Activated CD8-positive, alpha-beta memory T cell treated with anti-CD3 and anti-CD28 coated beads, Interleukin-2, amount 50 U/mL, for 4 hours (primary cell): Measurements from ENCODE around the gene HOXD1.

Source experiments
- DNase-seq: peaks from one replicate; pipeline ENCODE4 v3.0.0-alpha.2; 2020

HOXD1 gene

DNA sequence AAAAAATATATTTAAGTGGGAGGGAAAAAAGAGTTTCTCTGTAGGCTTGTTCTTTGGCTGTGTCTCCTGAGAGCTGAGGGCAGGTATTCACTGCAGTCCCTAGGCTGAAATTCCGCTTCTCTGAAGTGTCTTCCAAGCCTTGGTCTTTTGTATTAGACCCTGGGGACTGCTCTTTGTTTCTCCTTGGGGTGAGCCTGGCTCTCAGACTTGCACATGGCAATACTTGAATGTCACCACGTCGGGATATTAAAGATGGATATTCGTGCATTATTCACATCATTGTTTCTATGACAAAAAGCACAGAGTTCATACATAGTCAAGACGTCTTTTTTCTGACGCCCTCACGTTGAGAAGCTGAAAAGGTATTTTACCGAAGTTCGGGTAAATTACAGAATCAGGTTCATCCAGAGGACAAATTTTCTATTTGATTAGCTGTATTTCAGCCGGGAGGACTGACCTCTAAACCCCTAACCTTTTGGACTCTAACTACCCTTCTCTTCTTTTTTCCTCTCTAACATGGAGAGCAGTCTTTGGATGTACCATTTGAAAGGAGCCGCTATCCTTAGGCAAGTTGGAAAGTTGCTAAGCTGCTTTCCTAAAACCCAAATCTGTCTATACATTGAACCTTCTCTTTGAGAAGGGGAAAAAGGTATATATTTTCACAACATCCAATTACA lies 33.8 kb upstream of the HOXD1 start:
- DNase-seq, result no peak

- DNase-seq, result no peak
Observed at GRCh38 chr2:176155356-176156044, 33.0 kb upstream of the HOXD1 start.

DNA sequence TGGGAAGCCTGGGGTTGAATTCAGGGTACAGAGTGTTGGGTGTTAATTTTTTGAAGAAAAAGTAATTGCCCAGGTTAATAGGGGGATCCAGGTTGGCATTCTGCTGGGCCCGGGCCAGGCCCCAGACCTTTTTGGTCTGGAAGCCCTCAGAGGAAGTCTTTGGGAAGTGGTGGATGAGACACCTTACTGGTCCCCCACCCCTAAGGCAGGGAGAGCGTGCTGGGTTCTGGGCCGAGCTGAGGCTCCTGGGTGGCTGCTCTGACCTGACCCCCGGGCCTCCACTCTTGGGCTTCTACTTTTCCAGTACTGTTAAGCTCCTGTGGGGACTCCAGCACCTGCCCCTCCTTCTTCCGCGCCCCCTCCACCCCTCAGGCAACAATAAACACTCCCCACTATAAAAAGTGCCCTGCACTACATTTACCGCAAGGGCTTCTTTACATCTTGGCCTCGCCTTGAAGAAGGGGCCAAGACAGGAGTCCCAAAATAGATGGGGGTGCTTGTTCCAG lies 32.1 kb upstream of the HOXD1 start:
- no peak for DNase-seq

- DNase-seq, result no peak
Observed at GRCh38 chr2:176156807-176157498, 31.5 kb upstream of the HOXD1 start, which contains the start of gene HOXD3. TSS of gene HOXD3 (plus strand) at chr2:176157307. CDS start at chr2:176169115, 11,808 bp downstream.

- no peak for DNase-seq
Observed at GRCh38 chr2:176157499-176158185, 30.8 kb upstream of the HOXD1 start.

GRCh38 chr2:176158186-176158591 lies 30.3 kb upstream of the HOXD1 start:
- DNase-seq, result no peak

GRCh38 chr2:176158855-176159662 lies 29.4 kb upstream of the HOXD1 start:
- no peak for DNase-seq

- DNase-seq, result no peak
Observed at GRCh38 chr2:176159663-176160250, 28.7 kb upstream of the HOXD1 start.

- DNase-seq, result no peak
Observed at GRCh38 chr2:176160251-176160985, 28.1 kb upstream of the HOXD1 start.

DNA sequence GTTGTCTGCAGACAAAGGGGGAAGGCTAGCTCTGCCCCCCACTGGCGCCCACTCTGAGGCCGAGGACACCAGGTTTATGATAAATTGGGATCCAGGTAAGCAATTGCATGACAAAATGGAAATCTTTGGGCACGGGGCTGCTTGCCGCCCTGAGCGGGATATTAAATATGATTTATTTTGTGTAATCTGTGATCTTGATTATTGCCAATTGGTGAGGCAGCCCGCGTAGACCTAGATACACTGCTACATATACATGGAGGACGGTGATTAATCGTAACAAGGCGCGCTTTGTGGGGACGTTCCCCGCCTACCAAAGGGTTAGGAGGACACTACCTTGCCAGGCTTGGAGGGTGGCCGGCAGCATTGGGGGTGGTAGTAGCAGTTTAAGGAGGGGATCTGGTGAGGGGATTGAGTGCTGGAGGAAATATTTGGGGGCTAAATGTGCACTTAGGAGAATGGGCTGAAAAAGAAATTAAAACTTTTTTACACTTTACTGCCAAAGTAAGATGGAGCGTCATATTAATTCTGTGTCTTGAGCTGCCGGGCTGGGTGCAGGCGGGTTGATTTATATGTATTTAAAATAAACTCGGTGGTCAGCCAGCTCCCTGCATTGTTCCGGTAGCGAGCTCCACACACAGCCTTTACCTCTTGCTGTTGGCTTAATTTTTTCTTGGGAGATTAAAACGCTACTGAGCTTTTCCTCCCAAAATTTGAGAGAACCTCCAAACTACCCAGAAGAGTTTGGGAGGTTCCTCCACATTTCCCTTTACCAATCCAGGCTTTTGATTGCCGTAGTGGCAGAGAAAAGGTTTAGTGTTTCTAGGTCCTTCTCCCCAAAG lies 27.3 kb upstream of the HOXD1 start:
- DNase-seq, result no peak

DNA sequence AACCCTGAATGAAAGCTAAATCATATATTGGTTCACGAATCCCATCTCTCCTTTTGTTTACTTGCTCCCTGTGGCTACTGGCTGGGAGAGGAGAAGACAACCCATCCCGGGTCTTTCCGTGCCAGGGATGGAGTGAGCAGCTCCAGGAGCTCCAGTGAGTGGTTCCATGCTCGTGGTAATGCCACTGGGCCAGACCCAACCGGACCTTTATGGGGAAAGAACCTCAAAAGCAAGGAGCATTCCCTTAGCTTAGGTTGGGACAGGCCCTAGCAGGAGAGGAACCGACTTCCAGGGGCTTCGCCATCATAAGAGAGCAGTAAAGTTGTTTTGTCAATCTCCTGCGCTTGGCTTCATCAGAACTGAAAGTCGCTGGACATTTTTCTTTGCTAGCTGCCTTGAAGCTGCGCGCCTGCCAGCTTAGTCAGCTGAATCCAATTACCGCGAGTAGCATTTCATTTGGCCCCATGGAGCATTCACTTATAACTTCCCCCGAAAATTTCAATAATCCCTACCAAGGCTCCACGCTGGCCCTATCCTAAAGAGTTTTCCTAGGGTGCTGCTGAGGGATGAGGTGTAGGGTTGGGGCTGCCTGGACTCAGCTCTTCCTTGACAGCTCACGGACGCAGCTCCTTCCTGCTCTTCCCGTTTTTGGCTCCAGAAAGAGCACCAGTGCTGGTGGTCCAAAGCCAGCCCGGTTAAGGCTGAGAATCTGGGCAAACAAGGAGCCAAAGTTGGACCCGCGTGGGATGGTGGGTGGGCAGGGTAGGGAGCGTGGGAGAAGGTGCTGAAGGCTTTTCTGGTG lies 26.4 kb upstream of the HOXD1 start:
- DNase-seq, result no peak

- no peak for DNase-seq
Observed at GRCh38 chr2:176162911-176163671, 25.4 kb upstream of the HOXD1 start.

DNA sequence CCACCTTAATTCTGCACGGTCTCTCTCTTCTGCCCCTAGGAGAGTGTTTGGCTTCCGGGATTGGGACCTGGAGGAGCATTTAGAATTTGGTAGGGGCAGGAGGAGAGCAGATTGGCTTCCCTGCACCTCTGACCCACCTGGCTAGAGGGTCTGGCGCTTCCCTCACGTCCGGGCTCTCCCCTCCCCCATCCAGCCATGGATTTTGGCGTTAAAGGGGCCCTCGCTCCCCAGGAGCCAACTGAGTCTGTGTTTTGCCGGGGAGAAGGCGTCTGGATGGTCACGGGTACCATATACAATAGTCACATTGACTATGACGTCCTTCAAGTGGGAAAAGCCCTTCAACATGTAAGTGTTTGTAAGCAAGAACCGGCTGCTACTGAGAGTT lies 24.8 kb upstream of the HOXD1 start:
- DNase-seq, result no peak

GRCh38 chr2:176164201-176164600 lies 24.3 kb upstream of the HOXD1 start:
- no peak for DNase-seq

DNA sequence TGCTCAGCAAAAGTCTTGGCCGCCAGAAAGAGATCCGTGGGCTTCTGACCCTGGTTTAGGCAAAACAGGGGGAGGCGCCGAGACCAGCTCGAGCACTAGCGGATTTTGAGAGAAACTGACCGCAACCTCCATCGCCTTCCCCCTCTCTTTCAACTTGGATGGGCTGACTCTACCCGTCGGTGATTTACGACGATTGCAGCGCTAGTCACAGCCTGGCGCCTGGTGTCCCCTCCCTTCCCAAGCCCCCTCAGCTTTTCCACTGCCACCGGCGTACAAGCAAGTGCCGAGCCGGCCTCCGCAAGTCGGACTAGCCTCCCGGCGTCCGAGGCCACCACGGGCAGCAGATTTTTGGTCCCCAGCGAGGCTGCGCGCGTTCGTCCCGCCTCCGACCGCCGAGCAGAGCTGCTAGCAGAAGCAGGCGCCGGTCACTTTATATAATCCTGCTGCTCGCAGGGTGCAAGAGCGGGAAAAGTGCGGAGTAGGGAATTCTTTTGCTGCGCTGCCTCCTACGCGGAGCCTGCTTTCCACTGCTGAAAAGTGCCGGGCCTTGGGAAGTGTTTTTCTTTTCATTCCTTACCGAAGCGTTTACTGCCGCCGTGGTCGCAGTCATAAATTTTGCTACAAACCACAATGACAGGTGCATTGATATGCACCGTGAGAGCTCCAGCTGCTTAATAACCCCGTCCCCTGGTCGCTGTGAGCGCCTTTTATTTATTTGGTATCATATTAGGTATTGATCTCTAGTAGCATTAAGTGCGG lies 23.7 kb upstream of the HOXD1 start:
- DNase-seq, result no peak

GRCh38 chr2:176165370-176166050 lies 23.0 kb upstream of the HOXD1 start:
- no peak for DNase-seq

- DNase-seq, result no peak
Observed at GRCh38 chr2:176166272-176166671, 22.2 kb upstream of the HOXD1 start.
